Measurements from ENCODE around the gene GPR141.
"Not testable (repeated sequence)": the region's sequence is repeated elsewhere in the genome, so short reads cannot be mapped to it uniquely, and the experiment has no call there.

Gene GPR141

GRCh38 chr7:37701769-37702168 lies 18.2 kb downstream of the GPR141 start:
- H3K4me3 ChIP-seq (replicated peaks; ENCODE audit: low read depth, low read length) = no peak overlapping the region
- TF ChIP-seq, protein P1, sequence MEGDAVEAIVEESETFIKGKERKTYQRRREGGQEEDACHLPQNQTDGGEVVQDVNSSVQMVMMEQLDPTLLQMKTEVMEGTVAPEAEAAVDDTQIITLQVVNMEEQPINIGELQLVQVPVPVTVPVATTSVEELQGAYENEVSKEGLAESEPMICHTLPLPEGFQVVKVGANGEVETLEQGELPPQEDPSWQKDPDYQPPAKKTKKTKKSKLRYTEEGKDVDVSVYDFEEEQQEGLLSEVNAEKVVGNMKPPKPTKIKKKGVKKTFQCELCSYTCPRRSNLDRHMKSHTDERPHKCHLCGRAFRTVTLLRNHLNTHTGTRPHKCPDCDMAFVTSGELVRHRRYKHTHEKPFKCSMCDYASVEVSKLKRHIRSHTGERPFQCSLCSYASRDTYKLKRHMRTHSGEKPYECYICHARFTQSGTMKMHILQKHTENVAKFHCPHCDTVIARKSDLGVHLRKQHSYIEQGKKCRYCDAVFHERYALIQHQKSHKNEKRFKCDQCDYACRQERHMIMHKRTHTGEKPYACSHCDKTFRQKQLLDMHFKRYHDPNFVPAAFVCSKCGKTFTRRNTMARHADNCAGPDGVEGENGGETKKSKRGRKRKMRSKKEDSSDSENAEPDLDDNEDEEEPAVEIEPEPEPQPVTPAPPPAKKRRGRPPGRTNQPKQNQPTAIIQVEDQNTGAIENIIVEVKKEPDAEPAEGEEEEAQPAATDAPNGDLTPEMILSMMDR (IDR thresholded peaks at IDR 0.05; ENCODE audit: low read depth, low read length, missing control alignments) = no peak
- no peak for DNase-seq (ENCODE audit: extremely low read depth, low read depth)

- no peak for DNase-seq (ENCODE audit: extremely low read depth, low read depth)
- TF ChIP-seq, protein P1 (IDR thresholded peaks at IDR 0.05; ENCODE audit: low read depth, low read length, missing control alignments) = no peak
- no peak overlapping the region for H3K4me3 ChIP-seq (replicated peaks; ENCODE audit: low read depth, low read length)
These were observed 19.8 kb downstream of the GPR141 start for GRCh38 chr7:37703361-37703760.

DNA sequence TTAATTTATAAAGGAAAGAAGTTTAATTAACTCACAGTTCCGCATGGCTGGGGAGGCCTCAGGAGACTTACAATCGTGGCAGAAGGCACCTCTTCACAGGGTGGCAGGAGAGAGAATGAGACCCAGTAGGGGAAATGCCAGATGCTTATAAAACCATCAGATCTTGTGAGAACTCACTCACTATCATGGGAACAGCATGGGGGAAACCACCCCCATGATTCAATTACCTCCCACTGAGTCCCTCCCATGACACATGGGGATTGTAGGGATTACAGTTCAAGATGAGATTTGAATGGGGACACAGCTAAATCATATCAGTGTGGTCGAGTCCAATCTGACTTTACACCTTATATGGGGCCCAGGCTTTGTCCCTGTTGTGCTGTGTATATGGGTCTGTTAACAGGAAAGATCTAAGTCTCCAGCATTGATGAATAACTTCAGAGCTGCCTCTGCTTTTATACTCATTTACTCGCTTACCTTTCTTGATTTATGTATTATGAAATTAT lies 20.8 kb downstream of the GPR141 start:
- H3K4me3 ChIP-seq (replicated peaks; ENCODE audit: low read depth, low read length); DNase-seq (ENCODE audit: extremely low read depth, low read depth): not testable (repeated sequence)

DNA sequence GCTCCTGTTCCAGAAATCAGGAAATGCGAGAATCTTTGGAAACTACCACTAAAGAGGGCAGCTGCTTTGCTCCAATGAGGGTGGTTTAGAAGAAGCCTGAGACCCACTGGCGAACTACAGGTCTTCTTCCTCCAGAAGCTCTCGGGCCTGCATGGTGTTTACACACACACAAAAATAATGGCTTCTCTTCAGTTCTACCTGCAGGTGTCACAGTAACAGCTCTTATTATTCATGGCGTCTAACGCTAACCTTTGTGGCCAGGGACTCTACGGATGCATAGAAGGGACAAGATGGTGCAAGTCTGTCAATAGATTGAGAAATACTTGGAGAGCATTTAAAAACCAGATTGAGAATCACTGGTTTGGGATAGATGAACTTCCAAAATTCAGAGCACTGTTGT lies 22.4 kb downstream of the GPR141 start:
- TF ChIP-seq, protein P1 (IDR thresholded peaks at IDR 0.05; ENCODE audit: low read depth, low read length, missing control alignments) = no peak
- DNase-seq (ENCODE audit: extremely low read depth, low read depth) = no peak
- H3K4me3 ChIP-seq (replicated peaks; ENCODE audit: low read depth, low read length) = no peak overlapping the region

- DNase-seq (ENCODE audit: extremely low read depth, low read depth) = no peak
- H3K4me3 ChIP-seq (replicated peaks; ENCODE audit: low read depth, low read length) = no peak overlapping the region
- TF ChIP-seq, protein P1 (IDR thresholded peaks at IDR 0.05; ENCODE audit: low read depth, low read length, missing control alignments) = no peak
These were observed 23.2 kb downstream of the GPR141 start for GRCh38 chr7:37706804-37707203.

DNA sequence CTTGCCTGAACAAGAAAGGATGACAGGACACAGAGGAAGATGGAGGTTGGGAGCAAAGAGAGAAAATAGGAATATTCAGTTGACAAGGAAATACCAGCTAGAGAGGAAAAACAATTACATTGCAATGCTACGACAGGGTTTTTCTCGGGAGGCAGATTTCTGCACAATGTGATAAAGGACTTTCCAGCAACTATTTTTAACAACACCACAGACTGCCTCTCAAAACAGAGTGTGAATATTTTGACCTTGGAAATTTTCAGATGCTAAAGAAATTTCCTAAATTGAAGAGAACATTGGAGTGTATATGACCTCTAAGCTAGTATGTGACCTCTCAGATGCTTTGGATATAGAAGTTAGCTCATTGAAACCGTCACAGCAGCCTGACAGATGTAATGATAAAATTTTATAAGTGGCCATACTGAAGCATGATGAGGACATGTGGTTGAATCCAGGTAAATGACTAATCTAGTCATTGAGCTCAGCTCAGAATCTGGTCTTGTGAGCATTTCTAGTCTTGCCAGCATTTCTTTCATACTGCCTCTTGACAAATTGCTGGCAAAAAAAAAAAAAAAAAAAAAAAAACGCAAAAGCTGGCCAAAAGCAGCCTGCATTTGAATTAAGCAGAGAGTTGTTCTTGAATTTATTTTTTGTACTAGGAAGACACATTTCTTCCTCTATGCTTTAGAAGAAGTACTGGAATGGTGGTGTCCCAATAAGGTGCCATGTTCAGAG lies 24.4 kb downstream of the GPR141 start:
- no peak overlapping the region for H3K4me3 ChIP-seq (replicated peaks; ENCODE audit: low read depth, low read length)
- no peak for DNase-seq (ENCODE audit: extremely low read depth, low read depth)
- TF ChIP-seq, protein P1 (IDR thresholded peaks at IDR 0.05; ENCODE audit: low read depth, low read length, missing control alignments) = no peak

DNA sequence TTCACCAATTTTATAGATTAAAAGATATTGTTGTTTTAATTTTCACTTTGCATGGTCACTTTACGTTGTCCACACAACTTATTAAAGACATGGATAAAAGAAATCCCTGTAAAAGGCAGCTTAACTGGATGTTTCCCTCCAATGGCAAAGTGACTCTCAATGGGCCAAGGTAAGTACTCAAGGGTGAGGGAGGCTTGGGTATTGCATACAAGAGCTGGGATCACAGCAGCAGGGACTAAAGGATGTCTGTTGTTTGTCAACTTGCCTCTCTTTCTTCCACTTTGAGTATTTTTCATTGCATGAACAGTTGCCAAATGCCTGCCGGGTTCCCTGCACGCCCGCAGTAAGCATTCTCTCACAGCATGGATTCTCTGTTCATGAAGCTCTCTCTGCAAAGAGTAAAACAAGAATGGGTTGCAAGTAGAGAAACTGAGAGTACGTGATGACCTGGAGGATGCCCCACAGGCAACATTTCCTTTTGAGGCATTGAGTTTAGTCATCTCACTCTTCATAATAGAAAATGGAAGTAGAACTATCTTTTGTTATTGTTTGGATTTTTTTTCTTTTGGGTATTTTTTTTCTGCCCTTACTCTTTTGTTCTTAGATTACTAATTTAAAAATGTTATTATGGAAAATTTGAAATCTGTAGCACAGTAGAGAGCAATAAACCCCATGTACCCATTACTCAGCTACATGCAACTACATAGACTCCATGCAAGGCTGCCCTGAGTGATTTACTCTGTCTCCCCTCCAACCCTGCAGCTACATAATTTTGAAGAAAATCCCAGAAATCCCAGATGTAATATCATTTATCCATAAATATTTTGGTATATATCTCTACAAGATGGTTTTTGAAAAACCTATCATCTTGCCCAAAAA lies 26.3 kb downstream of the GPR141 start:
- H3K4me3 ChIP-seq (replicated peaks; ENCODE audit: low read depth, low read length) = no peak overlapping the region
- TF ChIP-seq, protein P1 (IDR thresholded peaks at IDR 0.05; ENCODE audit: low read depth, low read length, missing control alignments) = no peak
- DNase-seq (ENCODE audit: extremely low read depth, low read depth) = no peak

Data from HFF-Myc (cell line).